Measurements from ENCODE around the gene ZXDC.

ZXDC gene

GRCh38 chr3:126451511-126451910 lies 24.2 kb downstream of the ZXDC start:
- DNase-seq, result no peak

GRCh38 chr3:126450744-126451143 lies 24.9 kb downstream of the ZXDC start:
- DNase-seq, result no peak

- DNase-seq, result no peak
These were observed 25.5 kb downstream of the ZXDC start for GRCh38 chr3:126450219-126450618.

GRCh38 chr3:126449621-126450051 lies 26.1 kb downstream of the ZXDC start:
- no peak for DNase-seq

GRCh38 chr3:126448893-126449180 lies 26.9 kb downstream of the ZXDC start:
- DNase-seq, result no peak

- no peak for DNase-seq
These were observed 27.4 kb downstream of the ZXDC start for GRCh38 chr3:126448136-126448892.

GRCh38 chr3:126447456-126448106 lies 28.1 kb downstream of the ZXDC start:
- DNase-seq, result no peak

GRCh38 chr3:126446791-126447190 lies 28.9 kb downstream of the ZXDC start:
- DNase-seq, result no peak

GRCh38 chr3:126446301-126446700 lies 29.4 kb downstream of the ZXDC start:
- no peak for DNase-seq

GRCh38 chr3:126445506-126445905 lies 30.2 kb downstream of the ZXDC start:
- no peak for DNase-seq

- DNase-seq, result no peak
These were observed 32.8 kb downstream of the ZXDC start for GRCh38 chr3:126442856-126443242.

GRCh38 chr3:126442094-126442855 lies 33.4 kb downstream of the ZXDC start:
- DNase-seq, result no peak

- DNase-seq, result no peak
These were observed 34.3 kb downstream of the ZXDC start for GRCh38 chr3:126441256-126441880.

GRCh38 chr3:126440709-126440995 lies 35.0 kb downstream of the ZXDC start:
- no peak for DNase-seq

GRCh38 chr3:126439968-126440708 lies 35.6 kb downstream of the ZXDC start:
- DNase-seq, result no peak

GRCh38 chr3:126439346-126439967 lies 36.2 kb downstream of the ZXDC start:
- DNase-seq, result no peak

GRCh38 chr3:126438746-126439145 lies 36.9 kb downstream of the ZXDC start:
- DNase-seq, result no peak

GRCh38 chr3:126438186-126438585 lies 37.5 kb downstream of the ZXDC start:
- DNase-seq, result no peak

GRCh38 chr3:126436826-126437717 lies 38.6 kb downstream of the ZXDC start:
- no peak for DNase-seq

- DNase-seq, result no peak
These were observed 40.0 kb downstream of the ZXDC start for GRCh38 chr3:126435456-126436315.
